CD1c-positive myeloid dendritic cell (primary cell): ENCODE results near the gene EFCAB8.
"Not testable (repeated sequence)": the region's sequence is repeated elsewhere in the genome, so short reads cannot be mapped to it uniquely, and the experiment has no call there.

Source experiments
- DNase-seq: peaks from one replicate; pipeline ENCODE4 v3.0.0-alpha.2; 2016; ENCODE audit errors: extremely low spot score

Gene EFCAB8

DNA sequence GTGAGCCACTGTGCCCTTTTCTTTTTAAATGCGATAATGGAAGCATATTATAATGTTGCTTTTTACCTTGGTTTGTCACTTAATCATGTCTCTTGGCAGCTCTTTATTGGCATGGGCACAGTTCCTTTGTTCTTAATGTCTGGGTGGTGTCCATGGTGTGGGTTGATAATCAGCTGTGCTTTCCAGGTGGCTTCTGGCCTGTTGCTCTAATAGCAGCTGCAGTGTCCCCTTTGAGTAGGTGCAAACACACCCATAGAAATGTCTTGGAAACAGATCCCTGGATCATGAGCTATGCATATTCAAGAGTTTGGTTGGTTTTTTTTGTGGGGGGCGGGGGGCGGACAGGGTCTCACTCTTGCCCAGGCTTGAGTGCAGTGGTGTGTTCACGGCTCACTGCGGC, 29.9 kb downstream of the EFCAB8 start:
- no peak for DNase-seq

DNA sequence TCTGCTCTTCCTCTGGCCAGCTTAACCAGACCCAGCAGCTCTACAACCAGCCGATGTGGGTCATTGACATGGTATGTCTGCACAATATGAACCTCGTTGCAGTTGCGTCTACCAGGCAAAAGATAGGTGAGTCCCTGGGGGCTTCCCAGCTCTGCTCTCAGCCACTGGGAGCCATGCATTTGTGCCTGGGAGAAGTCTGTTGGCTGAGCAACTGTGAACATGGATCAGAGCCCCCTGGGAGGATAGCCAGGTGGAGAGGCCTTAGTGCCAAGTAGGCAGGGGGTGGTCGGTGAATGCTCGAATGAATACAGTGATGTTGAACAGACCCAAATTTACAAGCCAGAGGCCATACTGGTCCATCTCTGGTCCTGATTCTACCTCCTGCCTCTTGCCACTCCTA, 30.6 kb downstream of the EFCAB8 start:
- no peak for DNase-seq

DNA sequence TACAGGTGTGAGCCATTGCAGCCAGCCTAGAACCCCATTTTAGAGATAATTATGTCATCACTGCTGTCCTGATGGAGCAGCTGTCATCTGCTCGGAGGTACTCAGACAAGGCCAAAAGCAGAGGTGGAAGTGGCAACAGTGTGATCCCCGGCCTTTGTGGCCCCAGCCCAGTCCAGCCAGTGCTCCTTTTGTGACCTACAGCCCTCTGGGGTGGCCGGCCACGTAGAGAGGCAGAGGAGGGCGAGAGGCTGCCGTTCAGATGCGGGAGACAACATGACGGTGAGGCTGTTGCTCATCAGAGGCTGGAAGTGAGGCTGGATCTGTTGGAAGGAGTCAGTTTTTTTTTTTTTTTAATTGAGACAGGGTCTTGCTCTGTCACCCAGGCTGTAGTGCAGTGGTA, 32.8 kb downstream of the EFCAB8 start:
- DNase-seq = no peak

DNA sequence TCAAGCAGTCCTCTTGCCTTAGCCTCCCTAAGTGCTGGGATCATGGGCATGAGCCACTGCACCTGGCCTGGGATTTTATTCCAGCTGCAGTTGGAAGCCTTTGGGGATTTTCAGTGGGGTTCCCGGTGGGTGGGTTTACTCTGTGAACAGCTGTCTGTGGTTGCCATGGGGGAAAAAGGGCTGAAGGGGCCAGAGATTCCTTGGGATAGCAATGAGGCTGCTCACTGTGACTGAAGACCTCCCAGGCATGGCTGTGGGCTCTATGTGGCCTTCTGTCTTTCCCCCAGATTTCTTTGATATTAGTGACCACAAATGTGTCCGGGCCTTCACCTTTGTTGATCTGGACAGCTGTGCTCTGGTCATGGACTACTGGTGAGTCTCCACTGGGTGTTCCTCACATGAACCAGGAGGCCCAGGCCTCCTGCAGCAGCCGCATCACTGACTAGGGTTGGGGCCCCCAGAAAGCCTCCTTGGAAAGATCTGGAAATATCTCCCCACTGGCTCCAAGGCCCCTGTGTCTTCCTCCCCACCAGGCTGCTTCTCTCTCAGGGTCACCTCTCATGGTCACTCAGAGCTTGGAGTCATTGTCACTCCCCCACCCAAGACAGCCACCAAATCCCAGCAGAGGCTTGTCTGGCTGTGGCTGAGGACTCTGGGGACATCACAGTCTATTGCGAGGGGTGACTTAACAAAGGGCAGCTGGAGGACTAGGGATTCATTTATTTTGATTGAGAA, 33.4 kb downstream of the EFCAB8 start:
- no peak for DNase-seq

DNA sequence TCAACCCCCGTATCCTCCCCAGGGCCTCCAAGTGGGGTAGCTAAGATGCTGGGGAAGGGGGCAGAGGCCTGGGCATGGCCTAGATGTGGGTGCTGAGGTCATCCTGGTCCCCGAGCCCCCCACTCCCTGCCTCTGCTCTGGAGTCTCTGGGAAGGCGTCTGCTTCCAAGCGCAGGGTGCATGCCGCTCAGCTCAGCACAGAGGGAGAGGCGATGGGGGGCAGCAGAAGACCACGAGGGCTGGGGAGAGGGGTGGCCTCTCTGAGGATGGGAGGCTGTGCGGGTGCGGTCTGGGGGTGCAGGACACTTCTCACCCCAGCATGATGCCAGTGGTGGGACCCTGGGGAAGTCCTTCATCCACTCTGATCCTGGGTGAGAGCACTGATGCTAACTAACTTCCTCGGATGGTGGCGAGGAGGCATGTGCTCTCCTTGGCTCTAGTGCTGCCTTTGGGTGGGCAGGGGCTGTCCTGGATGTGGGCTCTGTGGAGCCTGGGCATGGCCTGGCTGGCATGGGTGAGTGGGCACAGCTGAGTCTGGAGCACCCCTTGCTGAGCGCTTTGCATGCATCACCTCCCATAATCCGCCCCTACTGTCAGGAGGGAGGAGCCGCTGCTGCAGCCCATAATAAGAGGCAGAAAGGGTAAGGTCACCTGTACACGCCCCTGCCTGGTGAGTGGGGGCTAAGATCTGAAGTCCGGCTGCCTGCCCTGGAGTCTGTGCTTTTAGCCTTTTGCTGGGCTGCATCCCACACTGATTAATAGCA, 34.7 kb downstream of the EFCAB8 start:
- no peak for DNase-seq

DNA sequence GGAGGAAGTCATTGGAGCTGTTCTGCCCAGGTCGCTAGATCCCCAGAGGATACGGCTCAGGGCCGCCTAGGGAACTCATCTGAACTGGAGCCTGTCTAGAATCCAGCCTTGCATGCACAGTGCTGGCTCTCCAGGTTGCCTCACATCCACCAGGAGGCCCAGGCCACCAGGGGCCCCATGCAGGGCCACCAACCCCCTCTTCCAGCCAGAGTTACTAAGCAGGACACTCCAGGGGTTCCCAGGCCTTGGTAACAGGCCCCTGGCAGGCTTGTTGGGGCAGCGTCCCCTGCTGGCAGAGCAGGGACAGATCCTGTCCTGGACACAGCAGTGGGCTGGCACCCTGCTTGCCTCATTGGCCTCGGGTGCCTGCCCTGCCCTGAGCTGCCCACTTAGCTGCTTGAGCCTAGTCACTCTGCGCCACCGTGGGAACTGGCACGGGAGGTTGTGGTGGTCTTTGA, 35.3 kb downstream of the EFCAB8 start:
- DNase-seq = peak; percentile 19

DNA sequence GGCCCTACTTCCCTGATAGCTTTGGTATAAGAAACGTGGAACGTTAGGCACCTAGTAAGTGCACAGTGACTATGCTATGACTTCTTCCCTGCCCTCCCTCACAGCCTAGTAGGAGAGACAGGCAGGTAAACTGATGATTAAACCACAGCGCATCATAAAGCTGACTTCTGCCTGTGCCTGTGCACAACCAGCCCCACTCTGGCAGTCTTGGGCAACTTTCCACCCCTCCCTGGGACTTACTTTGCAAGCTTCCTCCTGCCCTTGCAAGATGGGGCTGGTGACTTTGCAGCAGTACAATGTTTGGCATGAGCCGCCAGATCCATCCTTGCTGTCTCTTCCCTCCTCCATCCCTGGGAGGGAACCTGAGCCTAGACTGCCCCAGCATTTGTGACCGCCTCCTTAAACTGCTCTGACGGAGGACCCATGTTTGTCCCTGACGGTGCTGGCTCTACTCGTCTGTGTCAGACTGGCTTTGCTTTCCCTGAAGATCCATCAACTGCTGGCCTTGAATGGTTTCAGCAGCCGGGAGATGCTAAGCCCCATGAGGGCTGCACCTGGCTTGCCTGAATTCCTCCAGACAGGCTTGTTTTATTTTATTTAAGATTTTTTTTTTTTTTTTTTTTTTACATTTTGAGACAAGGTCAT, 36.1 kb downstream of the EFCAB8 start:
- no peak for DNase-seq

DNA sequence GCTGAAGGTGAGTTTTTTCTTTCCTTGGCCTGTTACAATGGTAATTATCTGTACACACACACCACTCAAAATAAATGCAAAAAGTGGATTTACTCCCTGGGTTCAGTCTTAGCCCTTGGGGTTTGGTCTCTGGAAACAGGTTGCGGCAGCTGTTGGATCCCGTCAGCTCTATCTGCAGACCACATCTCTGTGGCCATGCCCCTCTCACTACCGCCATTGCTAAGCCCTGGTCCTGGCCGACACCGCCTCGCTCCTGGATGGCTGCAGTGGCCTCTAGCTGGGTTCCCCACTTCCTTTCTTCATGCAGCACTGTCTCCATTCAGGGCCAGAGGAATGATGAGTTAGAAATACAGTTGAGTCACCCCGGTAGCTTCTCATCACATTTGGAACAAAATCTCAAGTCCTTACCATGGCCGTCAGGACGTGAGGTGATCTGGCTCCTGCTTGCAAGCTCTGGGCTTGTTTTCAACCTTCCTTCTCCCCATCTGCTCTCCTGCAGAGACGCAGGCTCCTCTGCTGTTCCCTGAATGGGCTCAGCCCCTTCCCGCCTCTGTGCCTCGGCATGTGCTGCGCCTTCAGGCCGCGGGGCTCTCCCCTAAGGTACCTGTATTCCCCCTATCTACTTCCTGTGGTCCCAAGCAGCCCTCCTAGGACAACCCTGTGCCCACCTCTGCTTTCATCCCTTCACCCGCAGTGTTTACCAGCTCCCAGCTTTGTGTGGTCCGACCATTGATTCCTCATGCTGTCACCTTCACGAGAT, 38.0 kb downstream of the EFCAB8 start:
- DNase-seq = no peak

DNA sequence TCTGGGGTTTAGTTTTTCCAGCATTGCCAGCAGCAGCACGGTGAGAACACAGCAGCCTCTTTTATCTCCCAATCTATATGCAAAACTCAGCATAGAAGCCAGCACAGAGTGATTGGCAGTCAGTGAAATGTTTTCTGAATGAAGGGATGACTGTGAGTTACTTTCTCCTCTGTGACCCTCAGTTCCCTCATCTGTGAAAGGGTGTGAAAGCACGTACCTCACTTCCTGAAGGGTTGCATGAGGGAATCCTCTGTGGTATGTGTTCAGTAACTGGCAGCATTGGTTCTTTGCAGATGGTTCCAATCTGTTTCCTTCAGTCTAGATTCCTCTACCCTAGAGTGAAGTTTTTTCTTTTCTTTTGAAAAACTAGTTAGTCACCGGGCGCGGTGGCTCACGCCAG, 40.0 kb downstream of the EFCAB8 start:
- no peak for DNase-seq

DNA sequence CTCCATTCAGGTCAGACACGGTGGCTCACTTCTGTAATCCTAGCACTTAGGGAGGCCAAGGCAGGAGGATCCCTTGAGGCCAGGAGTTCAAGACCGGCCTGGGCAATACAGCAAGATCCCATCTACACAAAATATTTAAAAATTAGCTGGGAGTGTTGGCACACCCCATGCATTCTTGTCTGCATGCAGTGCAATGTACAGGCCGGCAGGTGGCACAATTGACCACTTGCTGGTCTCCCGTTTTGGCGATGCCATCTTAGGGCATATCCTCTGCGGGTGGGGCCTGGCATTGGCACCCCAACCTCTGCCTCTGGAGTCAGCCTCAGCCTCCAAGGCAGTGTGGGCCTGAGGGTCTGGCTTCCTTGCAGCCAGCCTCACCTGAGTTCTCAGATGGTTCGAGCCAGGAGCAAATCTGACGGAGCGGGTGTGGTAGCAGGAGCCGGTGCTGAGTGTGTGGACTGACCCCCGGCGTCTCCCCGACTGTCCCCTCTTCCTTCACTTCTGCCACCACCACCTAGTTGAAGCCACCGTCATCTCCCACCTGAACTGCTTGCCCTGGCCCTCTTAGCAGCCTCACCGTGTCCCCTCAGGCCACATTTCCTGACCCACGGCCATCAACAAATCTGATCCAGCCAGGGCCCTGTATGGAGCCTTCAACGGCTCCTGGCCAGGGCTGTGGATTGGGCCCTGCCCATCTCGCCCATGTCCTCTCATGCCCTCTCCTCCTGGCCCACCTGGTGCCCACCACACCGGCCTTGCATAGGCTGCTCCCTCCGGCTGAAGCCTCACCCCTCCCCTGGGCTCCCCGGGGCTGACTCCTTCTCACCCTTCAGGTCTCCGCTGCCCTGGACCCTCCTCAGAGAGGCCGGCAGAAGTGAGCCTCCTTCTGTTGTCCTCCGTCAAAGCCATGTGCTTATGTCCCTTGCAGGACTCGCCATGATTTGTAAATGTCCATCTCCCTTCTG, 44.0 kb downstream of the EFCAB8 start:
- DNase-seq = peak; percentile 64

DNA sequence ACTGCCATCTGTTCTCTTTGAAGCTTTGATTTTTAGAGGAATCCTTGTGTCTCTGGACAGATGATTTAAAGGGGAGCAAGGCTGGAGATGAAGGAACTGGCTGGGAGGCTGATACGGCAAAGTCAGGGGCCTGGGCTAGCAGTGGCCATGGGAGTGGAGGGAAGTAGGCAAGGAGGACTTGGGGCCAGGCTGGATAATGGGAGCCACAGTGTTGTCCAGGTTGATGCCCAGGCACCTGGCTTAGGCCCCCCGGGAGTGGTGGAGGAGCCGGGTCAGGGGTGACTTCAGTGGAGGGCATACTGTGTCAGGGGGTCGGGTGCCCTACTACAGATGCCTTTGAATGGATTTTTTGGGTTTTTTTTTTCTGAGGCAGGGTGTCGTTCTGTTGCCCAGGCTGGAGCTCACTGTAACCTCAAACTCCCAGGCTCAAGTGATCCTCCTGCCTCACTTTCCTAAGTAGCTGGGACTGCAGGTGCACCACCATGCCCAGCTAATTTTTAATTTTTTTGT, 45.0 kb downstream of the EFCAB8 start:
- DNase-seq = no peak

DNA sequence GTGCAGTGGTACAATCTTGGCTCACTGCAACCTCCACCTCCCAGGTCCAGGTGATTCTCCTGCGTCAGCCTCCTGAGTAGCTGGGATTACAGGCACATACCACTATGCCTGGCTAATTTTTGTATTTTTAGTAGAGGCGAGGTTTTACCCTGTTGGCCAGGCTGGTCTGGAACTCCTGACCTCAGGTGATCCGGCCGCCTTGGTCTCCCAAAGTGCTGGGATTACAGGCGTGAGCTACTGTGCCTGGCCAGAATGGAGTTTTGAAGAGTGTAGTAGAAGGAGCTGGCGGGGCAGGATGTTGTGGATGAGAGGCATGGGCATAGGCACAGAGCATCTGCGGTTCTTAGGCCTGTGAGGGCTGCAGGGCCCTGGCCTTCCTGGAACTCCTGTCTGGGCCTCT, 46.0 kb downstream of the EFCAB8 start:
- not testable (repeated sequence) for DNase-seq

DNA sequence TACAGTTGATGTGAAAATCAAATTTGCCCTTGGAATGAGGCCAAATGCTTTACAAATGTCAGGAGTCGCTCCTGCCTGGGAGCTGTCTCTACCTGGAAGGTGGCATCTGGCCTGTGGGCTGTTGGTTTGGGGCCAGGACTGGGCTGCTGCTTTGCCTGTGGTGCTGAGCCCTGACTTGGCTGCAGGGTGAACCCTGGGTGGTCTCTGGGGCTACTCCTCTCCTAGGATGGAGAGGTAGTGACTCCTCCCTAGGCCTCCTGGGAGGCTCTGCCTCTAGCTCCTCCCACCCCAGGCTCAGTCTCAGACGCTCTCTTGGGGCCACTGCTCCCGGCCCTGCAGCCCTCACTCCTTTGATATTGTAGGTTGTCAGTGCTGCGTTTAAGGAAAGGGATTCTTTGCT, 47.5 kb downstream of the EFCAB8 start:
- no peak for DNase-seq

DNA sequence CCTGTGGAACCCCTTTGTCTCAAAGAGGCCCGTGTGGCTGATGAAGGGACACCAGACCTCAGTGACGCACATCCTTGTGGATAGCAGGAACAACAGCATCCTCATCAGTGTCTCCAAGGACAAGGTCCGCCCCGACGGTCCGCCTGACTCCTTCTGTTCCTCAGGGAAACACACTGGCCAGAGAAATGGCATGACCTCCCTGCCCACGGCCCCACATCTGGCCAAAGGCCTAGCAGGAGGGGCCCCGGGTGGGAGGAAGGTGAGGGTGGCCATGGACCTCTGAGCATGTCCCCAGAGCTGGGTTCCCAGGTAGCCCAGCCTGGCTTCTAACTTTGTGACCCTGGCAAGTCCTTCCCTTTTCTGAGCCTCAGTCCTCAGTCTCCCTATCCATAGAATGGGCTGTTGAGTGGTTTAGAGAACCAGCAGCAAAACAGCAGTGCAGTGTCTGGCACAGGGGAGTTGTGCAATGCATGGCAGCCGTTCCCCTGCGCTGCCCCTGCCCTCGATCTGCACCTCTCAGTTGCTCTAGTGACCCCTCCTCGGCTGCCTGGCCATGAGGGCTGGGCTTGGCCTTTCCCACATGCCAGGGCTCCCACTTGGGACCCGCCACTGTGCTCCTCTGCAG, 48.3 kb downstream of the EFCAB8 start:
- no peak for DNase-seq

DNA sequence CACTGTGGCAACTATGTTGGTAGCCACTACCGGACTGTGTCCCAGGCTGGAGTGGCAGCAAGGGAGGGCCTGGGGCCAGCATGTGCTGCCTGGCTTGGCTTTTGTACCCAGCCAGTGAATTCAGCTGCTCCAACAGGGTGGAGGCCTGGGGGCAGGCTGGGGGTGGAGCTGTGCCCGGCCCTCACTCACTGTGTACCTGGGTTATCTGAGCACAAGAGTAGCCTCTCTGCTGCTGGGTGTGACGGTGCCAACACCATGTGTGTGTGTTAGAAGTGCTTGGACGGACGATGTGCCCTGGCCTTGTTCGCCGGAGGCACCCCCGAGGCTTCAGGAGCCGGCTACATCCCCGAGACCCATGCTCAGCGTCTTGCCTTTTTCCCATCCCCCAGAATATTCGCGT, 49.2 kb downstream of the EFCAB8 start:
- no peak for DNase-seq

DNA sequence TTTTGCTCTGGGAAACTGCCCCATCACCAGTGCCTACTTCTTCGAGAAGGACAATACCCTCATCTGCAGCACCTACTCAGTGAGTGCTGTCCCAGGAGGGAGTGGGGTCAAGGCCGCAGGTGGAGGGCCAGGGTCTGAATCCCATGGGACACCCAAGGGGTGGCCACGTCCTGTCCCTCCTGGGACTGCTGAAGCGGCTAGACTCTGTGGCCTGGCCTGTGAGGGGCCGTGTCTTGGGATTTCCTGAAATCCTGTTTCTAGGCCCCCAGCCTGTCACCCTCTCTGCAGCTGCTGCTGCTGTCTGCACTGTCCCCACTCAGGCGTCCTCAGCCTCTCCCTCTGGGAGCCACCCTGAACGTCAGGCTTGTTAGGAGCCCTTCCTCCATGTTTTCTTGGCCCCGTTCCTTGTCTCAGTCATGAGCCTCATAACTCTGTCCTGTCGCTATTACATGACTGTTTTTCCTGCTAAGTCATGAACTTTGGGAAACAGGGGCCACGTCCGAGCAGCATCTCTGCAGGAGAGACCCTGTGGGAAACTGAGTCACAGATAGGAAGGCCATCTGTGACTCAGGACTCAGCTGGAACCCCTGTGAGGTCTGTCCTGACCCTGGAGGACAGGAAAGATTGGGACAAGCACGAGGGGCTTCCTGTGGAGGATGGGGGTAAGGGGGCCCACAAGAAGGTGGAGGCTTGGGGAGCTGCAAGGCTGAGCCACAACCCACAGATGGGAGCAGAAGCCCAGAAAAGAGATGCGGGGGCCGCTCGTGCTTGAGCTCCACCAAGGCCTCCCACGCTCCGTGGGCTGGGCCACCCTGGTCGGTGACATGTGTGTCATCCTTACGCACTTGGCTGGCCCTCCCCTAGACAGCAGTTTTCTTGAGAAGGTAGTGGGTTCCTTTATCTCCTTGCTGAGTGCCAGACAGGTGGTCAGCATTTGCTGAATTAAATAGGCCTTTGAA, 49.9 kb downstream of the EFCAB8 start:
- DNase-seq = no peak

DNA sequence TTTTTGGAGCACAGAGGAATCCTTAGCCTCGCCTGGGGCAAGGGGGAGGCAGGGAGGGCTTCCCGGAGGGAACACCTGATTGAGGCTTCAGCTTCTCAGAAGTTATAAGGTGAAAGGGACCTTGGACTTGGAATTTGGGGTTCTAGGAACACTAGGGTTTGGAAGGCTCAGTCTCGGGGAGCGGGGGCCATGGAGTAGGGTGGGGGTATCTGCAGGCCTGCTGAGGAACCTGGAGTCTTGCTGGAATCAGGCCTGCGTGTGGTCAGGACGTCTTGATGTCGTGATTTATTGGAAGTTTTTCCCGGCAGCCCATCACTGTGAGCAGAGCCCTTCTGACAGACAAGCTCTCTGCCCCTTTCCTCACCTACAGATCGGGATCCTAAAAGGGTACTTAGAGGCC, 50.7 kb downstream of the EFCAB8 start:
- DNase-seq = no peak

DNA sequence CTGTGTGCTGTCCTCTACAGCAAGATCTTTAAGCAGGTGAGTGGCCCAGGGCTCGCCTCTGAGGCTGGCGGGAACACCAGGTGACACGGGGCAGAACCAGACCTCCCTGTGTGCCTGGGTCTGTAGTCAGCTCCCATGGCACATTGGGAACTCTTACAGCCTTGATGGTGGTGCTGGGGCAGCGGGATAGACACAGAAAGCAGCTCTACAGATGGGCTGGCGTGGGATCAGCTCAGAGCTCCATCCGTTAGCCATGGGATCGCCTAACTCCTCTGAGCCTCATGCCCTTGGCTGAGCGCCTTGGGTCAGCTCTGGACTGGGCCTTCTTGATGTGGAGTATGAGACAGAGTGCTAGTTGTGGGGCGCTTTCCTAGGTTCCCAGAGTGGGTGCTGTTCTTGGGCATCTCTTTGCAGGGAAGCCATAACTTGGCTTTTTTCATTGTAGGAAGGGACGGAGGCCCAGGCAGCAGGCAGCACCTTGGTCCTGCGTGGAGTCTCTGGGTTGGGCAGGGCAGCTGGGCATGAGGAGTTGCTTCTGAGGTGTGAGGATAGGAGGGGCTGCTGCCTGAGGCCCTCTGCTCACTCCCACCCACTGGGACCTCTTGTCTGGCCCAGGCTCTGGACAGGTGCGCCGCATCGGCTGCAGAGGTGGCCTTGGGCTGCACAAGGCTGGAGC, 51.3 kb downstream of the EFCAB8 start:
- DNase-seq = no peak

DNA sequence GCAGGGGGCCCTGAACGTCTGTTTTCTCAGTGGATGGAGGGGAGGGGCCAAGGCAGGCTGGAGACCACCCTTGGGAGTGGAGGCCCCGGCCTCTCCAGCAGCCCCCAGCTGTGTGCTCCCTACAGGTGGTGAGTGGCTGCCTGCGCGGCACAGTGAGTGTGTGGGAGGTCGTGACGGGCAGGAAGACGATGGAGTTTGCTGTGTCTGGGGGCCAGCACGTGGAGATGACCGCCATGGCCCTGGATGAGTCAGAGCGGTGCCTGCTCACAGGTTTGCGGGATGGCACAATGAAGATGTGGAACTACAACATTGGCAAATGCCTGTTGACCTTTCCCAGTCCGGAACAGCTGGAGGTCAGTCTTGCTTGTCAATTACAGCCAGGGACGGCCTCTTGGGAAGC, 52.6 kb downstream of the EFCAB8 start:
- DNase-seq = no peak
